Measurements from ENCODE around the gene CRB1.

GRCh38 chr1:197363855-197364254 lies 95.8 kb downstream of the CRB1 start:
- TF ChIP-seq, protein P1, sequence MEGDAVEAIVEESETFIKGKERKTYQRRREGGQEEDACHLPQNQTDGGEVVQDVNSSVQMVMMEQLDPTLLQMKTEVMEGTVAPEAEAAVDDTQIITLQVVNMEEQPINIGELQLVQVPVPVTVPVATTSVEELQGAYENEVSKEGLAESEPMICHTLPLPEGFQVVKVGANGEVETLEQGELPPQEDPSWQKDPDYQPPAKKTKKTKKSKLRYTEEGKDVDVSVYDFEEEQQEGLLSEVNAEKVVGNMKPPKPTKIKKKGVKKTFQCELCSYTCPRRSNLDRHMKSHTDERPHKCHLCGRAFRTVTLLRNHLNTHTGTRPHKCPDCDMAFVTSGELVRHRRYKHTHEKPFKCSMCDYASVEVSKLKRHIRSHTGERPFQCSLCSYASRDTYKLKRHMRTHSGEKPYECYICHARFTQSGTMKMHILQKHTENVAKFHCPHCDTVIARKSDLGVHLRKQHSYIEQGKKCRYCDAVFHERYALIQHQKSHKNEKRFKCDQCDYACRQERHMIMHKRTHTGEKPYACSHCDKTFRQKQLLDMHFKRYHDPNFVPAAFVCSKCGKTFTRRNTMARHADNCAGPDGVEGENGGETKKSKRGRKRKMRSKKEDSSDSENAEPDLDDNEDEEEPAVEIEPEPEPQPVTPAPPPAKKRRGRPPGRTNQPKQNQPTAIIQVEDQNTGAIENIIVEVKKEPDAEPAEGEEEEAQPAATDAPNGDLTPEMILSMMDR (IDR thresholded peaks at IDR 0.05; ENCODE audit: control extremely low read depth in 1 of 3, insufficient read depth in 1 of 3, low read depth in 1 of 3, low read length in 3 of 3): no peak
- TF ChIP-seq EZH2 (IDR thresholded peaks at IDR 0.05; ENCODE audit: low read depth, low read length, severe bottlenecking) (no peak), JUN (IDR thresholded peaks at IDR 0.05; ENCODE audit: low read depth, low read length) (no peak), ATF2 (IDR thresholded peaks at IDR 0.05; ENCODE audit: low read length) (no peak), CEBPB (IDR thresholded peaks at IDR 0.05; ENCODE audit: low read depth, low read length) (no peak), ZNF274 (IDR thresholded peaks at IDR 0.05; ENCODE audit: borderline replicate concordance, extremely low read depth, low read length) (no peak), EP300 (IDR thresholded peaks at IDR 0.05; ENCODE audit: borderline replicate concordance in 1 of 2, low read depth in 2 of 2, low read length in 2 of 2) (no peak), RFX5 (IDR thresholded peaks at IDR 0.05; ENCODE audit: borderline replicate concordance, low read depth, low read length) (no peak), GABPA (IDR thresholded peaks at IDR 0.05; ENCODE audit: borderline replicate concordance, insufficient read depth, low read length) (no peak), POLR2A (IDR thresholded peaks at IDR 0.05; ENCODE audit: control extremely low read depth in 1 of 2, low read depth in 2 of 2, low read length in 2 of 2) (no peak), MAX (IDR thresholded peaks at IDR 0.05) (no peak), SP1 (IDR thresholded peaks at IDR 0.05; ENCODE audit: low read depth, low read length) (no peak), KDM1A (IDR thresholded peaks at IDR 0.05; ENCODE audit: borderline replicate concordance, low read length) (no peak)
